Measurements from ENCODE around the gene KCNF1. TPM values are rescaled to one million over a fixed set of nuclear protein-coding genes. Genes with fewer than 3 reads are reported as not detected.

The KCNF1 gene
- total and polyA plus RNA-seq, 2 of the 8 experiments (the other 6 are each of a cell fraction or from before 2014, with no cell fraction given) = 0.48 to 1.5 TPM

DNA sequence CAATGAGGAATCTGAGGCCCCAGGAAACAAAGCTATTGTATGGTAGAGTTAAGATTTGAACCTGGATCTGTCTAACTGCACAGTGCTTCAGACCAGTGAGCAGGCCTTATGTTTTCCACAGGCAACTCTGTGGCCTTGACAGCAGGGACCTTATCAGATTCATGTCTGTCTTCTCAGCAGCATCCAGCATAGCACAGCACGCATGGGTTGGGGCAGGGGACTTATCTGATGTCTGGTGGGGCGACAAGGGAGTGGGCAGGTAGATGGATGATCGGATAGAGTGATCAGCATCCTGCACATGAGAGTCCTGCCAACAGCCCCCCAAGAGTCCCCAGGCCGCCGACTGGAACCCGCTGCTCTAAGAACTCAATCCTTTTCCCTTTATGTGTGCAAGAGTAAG is 28.7 kb upstream of the KCNF1 start:
- H3K56ac ChIP-seq (replicated peaks; ENCODE audit: insufficient read length, low read depth, low read length) = no peak overlapping the region
- H3K36me3 ChIP-seq (ENCODE audit: control insufficient read depth in 2 of 4, insufficient read depth in 4 of 4, low read length in 3 of 4) = no peaks in the 10 kb centered on the region
- H2BK120ac ChIP-seq (replicated peaks; ENCODE audit: low read depth, low read length) = no peak overlapping the region
- ChIA-PET POLR2A (ENCODE audit: partially characterized antibody) (interaction anchor here (0.8 kb wide), 1 partner anchor 9 kb away, joined by 3 read pairs; no protein-coding TSS in a partner anchor), CTCF (ENCODE audit: partially characterized antibody) (interaction anchor here (0.9 to 6.8 kb wide), 10 partner anchors 9 to 51 kb away, joined by 3 to 38 read pairs (median 8); partner anchors contain the start of gene KCNF1)
- H3K23ac ChIP-seq (ENCODE audit: insufficient read length) = no peak overlapping the region
- H3K27me3 ChIP-seq (replicated peaks in 1 of 4; ENCODE audit: control insufficient read depth in 3 of 4, extremely low read depth in 1 of 4, insufficient read depth in 3 of 4, low read length in 3 of 4) = no peaks in the 10 kb centered on the region
- no peak overlapping the region for H2AK5ac ChIP-seq (ENCODE audit: low read depth, low read length)
- no peaks in the 10 kb centered on the region for H3K9me3 ChIP-seq (ENCODE audit: insufficient read depth in 2 of 2, low read depth in 1 of 2, low read length in 1 of 2)
- H3K9ac ChIP-seq (replicated peaks in 1 of 4; ENCODE audit: extremely low read depth in 1 of 4, low read depth in 3 of 4, low read length in 3 of 4) = no peak overlapping the region
- FAIRE-seq (no peak), DNase-seq (ENCODE audit: low read depth in 1 of 2, low spot score in 2 of 2) (no peak)
- no peak overlapping the region for H3K4me3 ChIP-seq (ENCODE audit: extremely low read depth in 1 of 4, insufficient read depth in 2 of 4, low read depth in 3 of 4, low read length in 4 of 4)
- no peak overlapping the region for H3K18ac ChIP-seq (ENCODE audit: extremely low read depth, low read length)
- no peak overlapping the region for H2BK12ac ChIP-seq (ENCODE audit: low read depth, low read length)
- H3K4me1 ChIP-seq (replicated peaks in 1 of 4; ENCODE audit: control insufficient read depth in 3 of 4, insufficient read depth in 4 of 4, low read length in 3 of 4) = peaks cover 2 to 23% (median 11%) of the 10 kb centered on the region in 4 experiments; a peak in 5 of 7 replicates
- no peak overlapping the region for H3K4me2 ChIP-seq (ENCODE audit: insufficient read depth in 1 of 2, low read depth in 2 of 2, low read length in 2 of 2)
- H3K79me1 ChIP-seq (ENCODE audit: low read depth, low read length) = no peaks in the 10 kb centered on the region
- no peak overlapping the region for H2AFZ ChIP-seq (ENCODE audit: low read length)
- no peaks in the 10 kb centered on the region for H3K79me2 ChIP-seq (ENCODE audit: control insufficient read depth in 1 of 2, insufficient read depth in 2 of 2, low read length in 2 of 2)
- no peaks in the 10 kb centered on the region for H3K23me2 ChIP-seq (ENCODE audit: low read depth, low read length)
- no peak for TF ChIP-seq YY1 (IDR thresholded peaks at IDR 0.05; ENCODE audit: low read depth, low read length)
- no peak for TF ChIP-seq SP4 (IDR thresholded peaks at IDR 0.05; ENCODE audit: low read length)
- no peak for TF ChIP-seq RXRA (IDR thresholded peaks at IDR 0.05; ENCODE audit: insufficient read depth, low read depth, low read length)
- no peak for TF ChIP-seq BACH1 (IDR thresholded peaks at IDR 0.05; ENCODE audit: low read length)
- TF ChIP-seq PHF8 (conservative IDR thresholded peaks at IDR 0.05; ENCODE audit: low read depth, low read length) = no peak
- TF ChIP-seq POU5F1 (IDR thresholded peaks at IDR 0.05; ENCODE audit: low read depth, low read length) = no peak
- no peak for TF ChIP-seq TBP (IDR thresholded peaks at IDR 0.05; ENCODE audit: low read depth, low read length)
- no peak for TF ChIP-seq GABPA (IDR thresholded peaks at IDR 0.05; ENCODE audit: borderline replicate concordance, insufficient read depth, low read length)
- no peak for TF ChIP-seq CREB1 (IDR thresholded peaks at IDR 0.05)
- no peak for TF ChIP-seq HDAC6 (IDR thresholded peaks at IDR 0.05; ENCODE audit: low read depth, low read length)
- TF ChIP-seq TEAD4 (IDR thresholded peaks at IDR 0.05; ENCODE audit: low read depth, low read length) = no peak
- no peak for TF ChIP-seq POLR2AphosphoS5 (IDR thresholded peaks at IDR 0.05; ENCODE audit: low read depth, low read length)
- no peak for TF ChIP-seq CBX8 (IDR thresholded peaks at IDR 0.05; ENCODE audit: borderline replicate concordance, low read depth, low read length)
- TF ChIP-seq SP1 (IDR thresholded peaks at IDR 0.05; ENCODE audit: low read depth, low read length) = no peak
- no peak for TF ChIP-seq JUN (IDR thresholded peaks at IDR 0.05; ENCODE audit: low read depth, low read length)
- no peak for TF ChIP-seq POLR2A (IDR thresholded peaks at IDR 0.05; ENCODE audit: control extremely low read depth in 1 of 2, low read depth in 2 of 2, low read length in 2 of 2)
- no peak overlapping the region for H3K14ac ChIP-seq (ENCODE audit: insufficient read length)
- no peak overlapping the region for H2BK15ac ChIP-seq (ENCODE audit: low read length)
- no peak overlapping the region; the same call in 1 of the 2 replicates for H4K8ac ChIP-seq (ENCODE audit: extremely low read depth, insufficient read depth, low read length)
- H2BK20ac ChIP-seq (ENCODE audit: low read length) = no peak overlapping the region
- H3K4ac ChIP-seq (replicated peaks; ENCODE audit: insufficient read length, low read depth, low read length) = no peak overlapping the region
- no peak overlapping the region for H4K5ac ChIP-seq (ENCODE audit: insufficient read length, low read depth, low read length)
- no peak overlapping the region for H2BK5ac ChIP-seq (ENCODE audit: low read depth, low read length)
- H3K27ac ChIP-seq (ENCODE audit: low read depth, low read length) = no peak overlapping the region
- H4K20me1 ChIP-seq (replicated peaks in 1 of 2; ENCODE audit: control insufficient read depth in 1 of 2, insufficient read depth in 2 of 2, low read length in 2 of 2) = no peaks in the 10 kb centered on the region
- 72% methylated on average over 6 of the region's 6 CpGs; no CpG with 5 or more reads in 1 of the 2 experiments for WGBS, 2 experiments (ENCODE audit: extremely low coverage in 1 of 2, insufficient coverage in 1 of 2, insufficient read length in 1 of 2, insufficient replicate concordance in 2 of 2, low coverage in 1 of 2, low lambda C conversion rate in 2 of 2, missing lambda C conversion rate in 1 of 2)
- H4K91ac ChIP-seq (replicated peaks; ENCODE audit: insufficient read length, low read length) = no peak overlapping the region
